Fibroblast of pulmonary artery (primary cell): ENCODE measurements around the gene MEGF11.

Source experiments
- DNase-seq: peaks from one replicate; pipeline ENCODE4 v3.0.0-alpha.2; 2010; ENCODE audit warnings: low read depth
- H3K4me3 ChIP-seq: replicated peaks from 2 replicates; pipeline ENCODE4 v1.5.1; 2011; ENCODE audit warnings: low read depth, mild to moderate bottlenecking, control low read depth, low read length, moderate library complexity
- TF ChIP-seq, protein P1 (sequence below): IDR thresholded peaks from 2 replicates; pipeline ENCODE4 v1.5.1; 2011; ENCODE audit warnings: mild to moderate bottlenecking, control low read depth, low read length, inconsistent platforms; ENCODE audit errors: missing control alignments

The MEGF11 gene

DNA sequence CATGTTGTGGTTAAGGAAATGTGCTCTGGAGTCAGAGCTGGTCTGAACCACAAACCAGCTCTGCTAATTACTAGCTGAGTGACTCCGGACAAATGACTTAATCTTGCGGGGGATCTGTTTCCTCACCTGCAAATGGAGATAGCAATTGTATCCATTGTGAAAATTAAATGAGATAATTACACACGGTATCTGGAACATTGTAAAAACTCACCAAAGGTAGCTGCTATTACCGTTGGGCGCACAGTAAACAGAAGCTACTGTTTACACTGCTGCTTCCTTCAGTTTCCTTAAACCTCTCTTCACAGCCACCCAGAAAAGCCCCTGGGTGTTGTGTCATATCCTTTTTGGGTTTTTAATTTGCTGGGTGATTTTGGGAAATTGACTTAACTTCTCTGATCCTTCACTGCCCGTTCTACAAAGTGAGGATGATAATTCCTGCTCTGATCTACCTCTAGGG lies 107.8 kb downstream of the MEGF11 start:
- no peak overlapping the region for H3K4me3 ChIP-seq
- TF ChIP-seq, protein P1, sequence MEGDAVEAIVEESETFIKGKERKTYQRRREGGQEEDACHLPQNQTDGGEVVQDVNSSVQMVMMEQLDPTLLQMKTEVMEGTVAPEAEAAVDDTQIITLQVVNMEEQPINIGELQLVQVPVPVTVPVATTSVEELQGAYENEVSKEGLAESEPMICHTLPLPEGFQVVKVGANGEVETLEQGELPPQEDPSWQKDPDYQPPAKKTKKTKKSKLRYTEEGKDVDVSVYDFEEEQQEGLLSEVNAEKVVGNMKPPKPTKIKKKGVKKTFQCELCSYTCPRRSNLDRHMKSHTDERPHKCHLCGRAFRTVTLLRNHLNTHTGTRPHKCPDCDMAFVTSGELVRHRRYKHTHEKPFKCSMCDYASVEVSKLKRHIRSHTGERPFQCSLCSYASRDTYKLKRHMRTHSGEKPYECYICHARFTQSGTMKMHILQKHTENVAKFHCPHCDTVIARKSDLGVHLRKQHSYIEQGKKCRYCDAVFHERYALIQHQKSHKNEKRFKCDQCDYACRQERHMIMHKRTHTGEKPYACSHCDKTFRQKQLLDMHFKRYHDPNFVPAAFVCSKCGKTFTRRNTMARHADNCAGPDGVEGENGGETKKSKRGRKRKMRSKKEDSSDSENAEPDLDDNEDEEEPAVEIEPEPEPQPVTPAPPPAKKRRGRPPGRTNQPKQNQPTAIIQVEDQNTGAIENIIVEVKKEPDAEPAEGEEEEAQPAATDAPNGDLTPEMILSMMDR = no peak
- DNase-seq = no peak

DNA sequence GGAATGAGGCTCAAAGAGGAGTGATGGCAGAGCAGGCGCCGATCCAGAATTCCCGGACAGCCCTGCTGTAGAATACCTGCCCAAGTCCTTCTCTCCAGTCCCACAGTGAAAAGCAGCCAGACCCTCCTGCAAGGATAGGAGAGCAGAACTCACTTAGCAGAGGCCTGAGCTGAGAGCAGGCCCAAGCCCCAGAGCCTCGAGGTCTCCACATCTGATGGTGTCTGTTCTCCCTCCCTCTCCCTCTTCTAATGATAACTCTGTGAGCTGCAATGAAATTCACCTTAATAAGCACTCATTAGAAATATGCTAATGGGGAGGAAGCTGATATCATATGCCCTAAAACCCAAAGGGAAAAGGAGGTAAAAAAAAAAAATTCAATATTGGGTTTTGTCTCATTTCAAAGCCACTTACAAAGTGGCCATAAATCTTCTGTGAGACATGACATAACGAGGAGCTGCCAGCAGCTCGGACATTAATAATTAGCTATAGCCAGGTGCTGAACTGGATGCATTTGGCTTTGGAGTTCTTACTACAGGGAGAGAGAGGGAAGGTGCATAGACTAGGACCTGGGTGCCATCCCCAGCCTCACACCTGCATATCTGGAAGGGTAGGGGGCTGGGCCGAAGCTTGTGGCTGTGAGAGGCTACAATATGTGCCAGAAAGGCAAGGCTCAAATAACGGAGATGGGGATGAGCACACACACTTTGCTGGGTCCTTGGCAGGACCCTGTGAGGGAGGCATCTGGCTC lies 108.4 kb downstream of the MEGF11 start:
- DNase-seq = no peak
- H3K4me3 ChIP-seq = no peak overlapping the region
- TF ChIP-seq, protein P1 = no peak

DNA sequence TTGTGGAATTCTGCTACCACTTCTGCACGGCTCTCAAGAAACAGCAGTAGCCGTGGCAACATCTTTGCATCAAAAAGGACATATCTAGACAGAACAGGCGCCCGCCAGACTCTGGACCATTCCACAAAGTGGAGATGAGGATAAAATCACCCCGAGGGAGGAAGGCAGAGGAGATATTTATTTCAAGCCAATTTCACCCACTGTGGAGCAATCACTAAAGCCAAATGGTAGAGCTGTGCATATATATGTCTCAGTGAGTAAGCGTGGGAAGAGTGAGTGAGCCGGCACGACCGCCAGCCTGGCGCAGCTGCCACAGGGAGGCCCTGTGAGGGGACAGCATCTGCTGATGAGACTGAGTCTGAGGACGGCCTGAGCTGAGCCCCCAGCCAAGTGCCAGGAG lies 111.3 kb downstream of the MEGF11 start:
- H3K4me3 ChIP-seq = no peak overlapping the region
- TF ChIP-seq, protein P1 = no peak
- DNase-seq = no peak

DNA sequence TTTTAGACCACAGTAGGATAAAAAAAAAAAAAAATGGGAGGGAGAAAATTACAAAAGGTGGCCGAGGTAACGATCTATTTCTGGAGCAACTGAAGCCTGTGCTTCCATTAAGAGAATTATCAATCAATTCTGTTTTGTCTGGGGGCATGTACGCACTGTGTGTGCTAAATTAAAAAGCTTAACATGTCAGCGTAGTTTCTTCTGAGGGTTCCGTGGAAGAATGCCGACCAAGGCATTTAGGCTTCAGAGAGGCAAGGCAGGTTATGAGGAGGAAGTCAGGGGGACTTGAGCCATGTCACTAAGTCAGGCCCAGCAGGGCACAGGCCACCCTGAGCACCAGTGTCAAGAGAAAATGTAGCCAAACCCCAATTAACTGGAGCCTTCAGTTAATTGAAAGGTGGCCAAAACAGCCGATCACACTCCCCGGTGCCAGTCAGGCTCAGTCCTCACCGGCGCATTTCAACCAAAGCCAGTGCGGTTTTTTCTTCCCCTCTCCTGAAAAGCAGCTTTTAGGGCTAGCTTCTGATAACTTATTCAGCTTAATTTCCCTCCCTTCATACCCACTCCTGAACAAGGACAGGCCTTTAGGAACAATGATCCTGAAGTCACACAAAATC lies 113.9 kb downstream of the MEGF11 start:
- no peak for DNase-seq
- TF ChIP-seq, protein P1 = no peak
- no peak overlapping the region for H3K4me3 ChIP-seq

DNA sequence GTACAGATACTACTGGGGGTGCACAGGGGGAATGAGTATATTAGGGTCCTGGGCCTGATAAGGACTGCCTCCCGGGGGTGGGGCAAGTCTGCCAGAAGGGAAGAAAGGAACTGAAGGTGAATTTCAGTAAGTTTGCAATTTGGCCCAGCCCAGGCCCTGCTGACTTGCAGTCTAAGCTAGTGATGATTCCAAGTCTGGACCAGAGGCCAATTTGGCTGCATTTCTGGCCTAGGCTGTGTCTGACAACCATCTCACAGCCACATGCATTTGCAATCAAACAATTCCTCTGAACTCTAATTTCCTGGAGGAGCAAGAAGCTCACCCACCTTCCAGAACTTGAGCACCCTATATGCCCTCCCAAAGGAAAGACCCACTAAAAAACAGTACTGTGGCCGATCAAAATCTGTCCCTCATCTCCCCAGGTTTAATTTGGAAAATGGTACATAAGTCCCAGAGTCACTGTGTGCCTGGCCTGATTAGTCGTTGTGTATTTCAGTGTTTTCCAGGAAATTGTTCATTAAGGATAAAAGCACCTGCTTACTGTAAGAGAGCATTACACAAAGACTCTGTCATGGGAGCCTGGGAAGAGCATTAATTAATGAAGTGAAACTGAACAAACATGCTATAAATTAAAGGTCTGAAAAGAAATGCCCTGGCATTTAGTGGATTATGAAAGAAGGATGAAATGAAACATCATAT lies 114.5 kb downstream of the MEGF11 start:
- DNase-seq = no peak
- TF ChIP-seq, protein P1 = no peak
- H3K4me3 ChIP-seq = no peak overlapping the region

DNA sequence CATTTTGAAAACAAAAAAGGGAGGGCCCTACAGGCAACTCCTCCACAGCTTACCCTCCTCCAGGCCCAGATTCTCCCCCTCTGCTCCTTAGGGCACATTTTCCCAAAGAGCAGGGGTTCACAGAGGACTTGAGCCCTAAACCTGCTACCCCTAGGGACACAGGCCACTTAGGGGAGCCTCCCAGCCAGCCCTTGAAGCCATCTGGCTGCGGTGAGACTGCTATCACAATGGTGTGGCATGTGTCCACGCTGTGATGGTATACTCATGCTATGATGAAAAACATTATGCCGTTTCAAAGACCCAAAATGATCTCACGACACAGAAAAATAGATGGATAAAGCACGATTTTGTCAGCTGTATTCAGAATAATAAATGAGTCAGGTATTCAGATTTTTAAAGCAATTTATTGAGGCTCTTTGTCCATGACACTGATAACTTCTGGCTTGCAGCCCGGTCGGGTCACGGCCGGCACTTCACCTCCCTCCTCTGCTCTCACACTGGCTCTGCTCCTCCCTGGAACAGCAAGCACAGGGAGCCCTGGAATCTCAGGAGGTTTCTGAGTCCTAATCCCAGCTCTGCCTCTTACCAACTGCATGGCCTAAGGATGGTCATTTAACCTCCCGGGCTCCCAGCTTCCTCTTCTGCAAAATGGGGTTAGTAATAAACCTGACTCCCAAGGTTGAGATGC lies 115.3 kb downstream of the MEGF11 start:
- H3K4me3 ChIP-seq = no peak overlapping the region
- TF ChIP-seq, protein P1 = no peak
- DNase-seq = no peak
